Cardiac fibroblast (primary cell): ENCODE measurements around the gene CASP14.
"Not testable (repeated sequence)": the region's sequence is repeated elsewhere in the genome, so short reads cannot be mapped to it uniquely, and the experiment has no call there.

ENCODE experiments used
- DNase-seq, 2 donors: peaks; one replicate each; pipeline versions ENCODE4 v3.0.0 to v3.0.0-alpha.2; 2010; ENCODE audit warnings: low read depth in 2 of 2
- H3K4me3 ChIP-seq, 2 donors: replicated peaks in 1 of 2; 1 replicate in 1 of 2; 2 replicates in 1 of 2; pipeline ENCODE4 v1.5.1; 2011; ENCODE audit warnings: low read depth in 2 of 2, low read length in 2 of 2, mild to moderate bottlenecking in 2 of 2, moderate library complexity in 1 of 2
- TF ChIP-seq, protein P1 (sequence below): IDR thresholded peaks from one replicate; pipeline ENCODE4 v1.5.1; 2011; ENCODE audit warnings: low read depth, mild to moderate bottlenecking, low read length, inconsistent platforms

The CASP14 gene

DNA sequence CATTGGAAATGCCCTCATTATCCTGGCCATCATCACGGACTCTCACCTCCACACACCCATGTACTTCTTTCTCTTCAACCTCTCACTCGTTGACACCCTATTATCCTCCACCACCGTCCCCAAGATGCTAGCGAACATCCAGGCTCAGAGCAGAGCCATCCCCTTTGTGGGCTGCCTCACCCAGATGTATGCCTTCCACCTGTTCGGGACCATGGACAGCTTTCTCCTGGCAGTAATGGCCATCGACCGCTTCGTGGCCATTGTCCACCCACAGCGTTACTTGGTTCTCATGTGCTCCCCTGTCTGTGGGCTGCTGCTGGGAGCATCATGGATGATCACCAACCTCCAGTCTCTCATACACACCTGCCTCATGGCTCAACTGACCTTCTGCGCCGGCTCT is 37.9 kb downstream of the CASP14 start:
- DNase-seq: no peak
- TF ChIP-seq, protein P1, sequence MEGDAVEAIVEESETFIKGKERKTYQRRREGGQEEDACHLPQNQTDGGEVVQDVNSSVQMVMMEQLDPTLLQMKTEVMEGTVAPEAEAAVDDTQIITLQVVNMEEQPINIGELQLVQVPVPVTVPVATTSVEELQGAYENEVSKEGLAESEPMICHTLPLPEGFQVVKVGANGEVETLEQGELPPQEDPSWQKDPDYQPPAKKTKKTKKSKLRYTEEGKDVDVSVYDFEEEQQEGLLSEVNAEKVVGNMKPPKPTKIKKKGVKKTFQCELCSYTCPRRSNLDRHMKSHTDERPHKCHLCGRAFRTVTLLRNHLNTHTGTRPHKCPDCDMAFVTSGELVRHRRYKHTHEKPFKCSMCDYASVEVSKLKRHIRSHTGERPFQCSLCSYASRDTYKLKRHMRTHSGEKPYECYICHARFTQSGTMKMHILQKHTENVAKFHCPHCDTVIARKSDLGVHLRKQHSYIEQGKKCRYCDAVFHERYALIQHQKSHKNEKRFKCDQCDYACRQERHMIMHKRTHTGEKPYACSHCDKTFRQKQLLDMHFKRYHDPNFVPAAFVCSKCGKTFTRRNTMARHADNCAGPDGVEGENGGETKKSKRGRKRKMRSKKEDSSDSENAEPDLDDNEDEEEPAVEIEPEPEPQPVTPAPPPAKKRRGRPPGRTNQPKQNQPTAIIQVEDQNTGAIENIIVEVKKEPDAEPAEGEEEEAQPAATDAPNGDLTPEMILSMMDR: no peak
- H3K4me3 ChIP-seq: no peak overlapping the region

DNA sequence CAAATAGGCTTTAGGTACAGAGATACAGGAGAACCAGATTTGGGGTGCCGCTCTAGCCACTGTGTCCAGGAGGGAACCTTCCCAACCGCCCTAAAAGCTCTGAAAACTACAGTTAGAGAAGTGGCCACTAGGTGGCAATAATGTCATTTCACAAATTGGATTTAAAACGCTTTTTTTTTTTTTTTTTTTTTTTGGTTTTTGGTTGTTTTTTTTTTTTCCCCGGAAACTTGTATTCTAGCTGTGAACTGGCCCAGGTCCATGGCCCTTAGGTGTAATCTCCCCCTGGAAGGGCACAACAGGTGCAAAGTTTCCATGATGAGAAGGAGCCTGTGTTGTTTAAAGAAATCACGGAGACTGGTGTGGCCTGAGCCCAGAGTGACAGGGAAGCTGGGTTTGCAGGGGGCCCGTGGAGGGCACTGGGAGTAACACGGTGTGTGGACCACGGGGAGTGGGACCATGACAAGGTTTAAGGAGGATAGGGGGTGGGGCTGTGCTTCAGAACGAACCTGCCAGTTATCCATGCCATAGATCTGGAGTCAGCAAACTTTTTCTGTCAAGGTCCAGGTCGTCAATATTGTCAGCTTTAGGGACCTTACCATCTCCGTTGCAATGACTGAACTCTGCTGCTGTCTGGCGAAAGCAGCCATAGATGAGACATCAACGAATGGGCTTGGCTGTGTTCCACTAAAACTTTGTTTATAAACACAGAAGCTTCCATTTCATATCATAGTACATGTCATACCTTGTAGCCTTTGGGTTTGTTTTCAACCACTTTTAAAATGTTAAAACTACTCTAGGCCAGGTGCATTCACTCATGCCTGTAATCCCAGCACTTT is 42.9 kb downstream of the CASP14 start:
- H3K4me3 ChIP-seq: no peak overlapping the region
- TF ChIP-seq, protein P1: peak; percentile 63
- DNase-seq: peak; percentile 83 to 84

DNA sequence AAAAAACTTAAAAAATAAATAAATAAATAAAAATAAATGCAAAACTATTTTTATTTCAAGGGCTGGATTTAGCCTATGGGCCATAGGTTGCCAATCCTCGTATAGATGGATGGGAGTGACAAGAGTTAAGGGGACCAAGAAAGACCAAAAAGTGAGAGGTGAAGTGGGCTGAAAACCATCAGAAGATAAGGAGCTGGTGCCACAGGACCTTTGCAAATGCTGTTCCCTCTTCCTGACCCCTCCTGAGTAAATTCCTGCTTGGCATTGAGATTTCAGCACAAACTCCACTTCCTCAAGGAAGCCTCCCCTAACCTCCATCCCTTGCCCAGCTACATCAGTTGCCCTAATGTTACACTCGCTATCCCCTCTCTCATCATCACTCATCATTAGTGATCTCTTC is 43.7 kb downstream of the CASP14 start:
- H3K4me3 ChIP-seq: no peak overlapping the region
- no peak for DNase-seq

DNA sequence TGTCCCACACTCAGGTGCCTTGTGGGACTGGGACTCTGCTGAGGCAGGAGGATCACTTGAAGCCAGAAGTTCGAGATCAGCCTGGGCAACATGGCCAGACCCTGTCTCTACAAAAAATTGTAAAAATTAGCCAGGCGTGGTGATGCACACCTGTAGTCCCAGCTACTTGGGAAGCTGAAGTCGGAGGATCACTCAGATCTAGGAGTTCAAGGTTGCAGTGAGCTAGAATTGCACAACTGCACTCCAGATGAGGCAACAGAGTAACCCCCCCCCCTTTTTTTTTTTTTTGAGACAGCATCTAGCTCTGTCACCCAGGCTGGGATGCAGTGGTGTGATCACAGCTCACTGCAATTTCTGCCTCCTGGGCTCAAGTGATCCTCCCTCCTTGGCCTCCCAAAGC is 46.9 kb downstream of the CASP14 start:
- no peak for DNase-seq
- H3K4me3 ChIP-seq: no peak overlapping the region
- TF ChIP-seq, protein P1: no peak

More for the DNA sequence above, 43.7 kb downstream of the CASP14 start:
- TF ChIP-seq, protein P1: no peak

DNA sequence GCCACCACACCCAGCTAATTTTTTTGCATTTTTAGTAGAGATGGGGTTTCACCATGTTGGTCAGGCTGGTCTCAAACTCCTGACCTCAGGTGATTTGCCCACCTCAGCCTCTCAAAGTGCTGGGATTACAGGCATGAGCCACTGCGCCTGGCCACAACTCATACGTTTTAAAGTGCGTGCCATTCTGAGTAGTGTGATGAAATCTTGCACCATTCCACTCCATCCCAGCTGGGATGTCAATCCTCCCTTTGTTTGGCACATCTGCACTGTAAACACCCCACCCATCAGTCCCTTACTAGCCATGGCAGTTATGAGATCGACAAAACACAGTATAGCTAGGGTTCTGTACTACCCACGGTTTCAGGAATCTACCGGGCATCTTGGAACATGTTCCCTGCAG is 48.7 kb downstream of the CASP14 start:
- DNase-seq, H3K4me3 ChIP-seq: not testable (repeated sequence)

DNA sequence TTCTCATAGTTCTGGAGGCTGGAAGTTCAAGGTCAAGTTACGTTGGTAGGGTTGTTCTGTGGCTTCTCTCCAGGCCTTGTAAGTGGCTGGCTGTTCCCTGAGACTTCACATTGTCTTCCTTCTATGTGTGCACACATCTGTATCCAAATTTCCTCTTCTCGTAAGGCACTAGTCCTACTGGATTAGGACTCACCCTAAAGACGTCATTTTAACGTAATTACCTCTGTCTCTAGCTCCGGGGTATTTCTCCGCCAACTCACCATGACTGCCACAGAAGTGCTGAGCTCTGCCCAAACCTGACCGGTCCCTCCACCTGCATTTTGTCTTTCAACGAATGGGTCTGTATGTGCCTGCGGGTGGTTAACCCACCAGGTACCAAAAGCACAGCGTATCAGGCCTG is 49.2 kb downstream of the CASP14 start:
- H3K4me3 ChIP-seq: no peak overlapping the region
- no peak for DNase-seq
- TF ChIP-seq, protein P1: no peak

DNA sequence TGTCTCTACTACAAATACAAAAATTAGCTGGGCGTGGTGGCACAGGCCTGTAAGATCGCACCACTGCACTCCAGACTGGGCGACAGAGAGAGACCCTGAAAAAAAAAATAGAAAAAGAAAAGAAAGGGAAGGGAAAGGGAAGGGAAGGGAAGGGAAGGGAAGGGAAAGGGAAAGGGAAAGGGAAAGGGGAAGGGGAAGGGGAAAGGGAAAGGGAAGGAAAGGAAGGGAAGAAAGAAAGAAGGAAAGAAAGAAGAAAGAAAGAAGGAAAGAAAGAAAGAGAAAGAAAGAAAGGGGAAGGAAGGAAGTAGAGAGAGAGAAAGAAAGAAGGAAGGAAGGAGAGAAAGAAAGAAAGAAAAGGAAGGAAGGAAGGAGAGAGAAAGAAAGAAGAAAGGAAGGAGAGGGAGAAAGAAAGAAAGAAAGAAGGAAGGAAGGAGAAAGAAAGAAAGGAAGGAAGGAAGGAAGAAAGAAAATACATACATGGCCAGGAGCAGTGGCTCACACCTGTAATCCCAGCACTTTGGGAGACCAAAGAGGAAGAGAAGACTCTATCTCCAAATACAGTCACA is 49.8 kb downstream of the CASP14 start:
- no peak overlapping the region for H3K4me3 ChIP-seq
- no peak for DNase-seq
- TF ChIP-seq, protein P1: no peak
